Measurements from ENCODE around the gene DPP4.

DNA sequence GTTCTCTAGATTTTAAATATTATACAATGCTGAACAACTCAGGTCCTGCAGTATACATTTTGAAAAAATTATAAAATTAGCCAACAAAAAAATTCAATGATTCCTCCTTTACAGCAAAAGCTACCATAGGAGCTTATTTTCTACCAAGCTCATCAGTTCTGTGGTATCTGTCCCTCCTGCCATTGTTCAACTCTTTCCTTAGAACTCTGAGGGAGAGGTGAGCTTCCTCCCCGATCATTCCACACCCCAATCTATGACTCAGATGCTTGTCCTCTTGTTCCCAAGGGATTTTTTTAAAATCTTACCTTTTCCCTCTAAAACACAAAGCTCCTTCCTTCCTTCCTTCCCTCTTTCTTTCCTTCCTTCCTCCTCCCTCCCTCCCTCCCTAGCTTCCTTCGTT lies 13.5 kb downstream of the DPP4 start:
- TF ChIP-seq EZH2phosphoT487 (IDR thresholded peaks at IDR 0.05): no peak
- TF ChIP-seq EZH2 (IDR thresholded peaks at IDR 0.05): no peak
- TF ChIP-seq, protein P1, sequence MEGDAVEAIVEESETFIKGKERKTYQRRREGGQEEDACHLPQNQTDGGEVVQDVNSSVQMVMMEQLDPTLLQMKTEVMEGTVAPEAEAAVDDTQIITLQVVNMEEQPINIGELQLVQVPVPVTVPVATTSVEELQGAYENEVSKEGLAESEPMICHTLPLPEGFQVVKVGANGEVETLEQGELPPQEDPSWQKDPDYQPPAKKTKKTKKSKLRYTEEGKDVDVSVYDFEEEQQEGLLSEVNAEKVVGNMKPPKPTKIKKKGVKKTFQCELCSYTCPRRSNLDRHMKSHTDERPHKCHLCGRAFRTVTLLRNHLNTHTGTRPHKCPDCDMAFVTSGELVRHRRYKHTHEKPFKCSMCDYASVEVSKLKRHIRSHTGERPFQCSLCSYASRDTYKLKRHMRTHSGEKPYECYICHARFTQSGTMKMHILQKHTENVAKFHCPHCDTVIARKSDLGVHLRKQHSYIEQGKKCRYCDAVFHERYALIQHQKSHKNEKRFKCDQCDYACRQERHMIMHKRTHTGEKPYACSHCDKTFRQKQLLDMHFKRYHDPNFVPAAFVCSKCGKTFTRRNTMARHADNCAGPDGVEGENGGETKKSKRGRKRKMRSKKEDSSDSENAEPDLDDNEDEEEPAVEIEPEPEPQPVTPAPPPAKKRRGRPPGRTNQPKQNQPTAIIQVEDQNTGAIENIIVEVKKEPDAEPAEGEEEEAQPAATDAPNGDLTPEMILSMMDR (IDR thresholded peaks at IDR 0.05): no peak

All from neural progenitor cell (in vitro differentiated cells).